Measurements from ENCODE around the gene HSPBP1. TPM values are rescaled to one million over a fixed set of nuclear protein-coding genes. Genes with fewer than 3 reads are reported as not detected.

Gene HSPBP1
- total RNA-seq, 1 donor from 2014 or later = 29.1 TPM

DNA sequence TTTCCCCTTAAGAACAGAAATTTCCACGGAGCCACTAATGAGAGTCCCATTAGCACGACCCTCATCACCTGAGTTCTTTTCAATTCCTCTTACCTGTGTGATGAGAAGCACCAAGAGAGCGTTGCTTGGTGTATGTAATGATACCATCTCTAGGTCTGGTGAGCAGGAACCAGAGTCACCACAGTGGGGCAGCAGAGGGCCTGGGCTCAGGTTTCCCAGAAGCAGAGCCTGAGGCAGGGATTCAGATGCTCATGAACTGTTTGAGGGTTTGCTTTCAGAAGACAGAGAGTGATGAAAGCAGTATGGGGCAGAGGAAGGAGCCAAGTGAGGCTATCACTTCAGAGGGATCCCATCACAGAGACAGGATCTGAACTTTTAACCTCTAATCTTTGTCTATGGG, 67.5 kb downstream of the HSPBP1 start:
- Mint-ChIP-seq H3K4me1 (peaks cover 22% of the 10 kb centered on the region), H3K27ac (no peak overlapping the region), H3K36me3 (peaks cover 4% of the 10 kb centered on the region), H3K9me3 (peaks cover 16% of the 10 kb centered on the region), H3K4me3 (no peak overlapping the region), H3K27me3 (ENCODE audit: low read depth) (peaks cover 18% of the 10 kb centered on the region)
- TF ChIP-seq, protein P1, sequence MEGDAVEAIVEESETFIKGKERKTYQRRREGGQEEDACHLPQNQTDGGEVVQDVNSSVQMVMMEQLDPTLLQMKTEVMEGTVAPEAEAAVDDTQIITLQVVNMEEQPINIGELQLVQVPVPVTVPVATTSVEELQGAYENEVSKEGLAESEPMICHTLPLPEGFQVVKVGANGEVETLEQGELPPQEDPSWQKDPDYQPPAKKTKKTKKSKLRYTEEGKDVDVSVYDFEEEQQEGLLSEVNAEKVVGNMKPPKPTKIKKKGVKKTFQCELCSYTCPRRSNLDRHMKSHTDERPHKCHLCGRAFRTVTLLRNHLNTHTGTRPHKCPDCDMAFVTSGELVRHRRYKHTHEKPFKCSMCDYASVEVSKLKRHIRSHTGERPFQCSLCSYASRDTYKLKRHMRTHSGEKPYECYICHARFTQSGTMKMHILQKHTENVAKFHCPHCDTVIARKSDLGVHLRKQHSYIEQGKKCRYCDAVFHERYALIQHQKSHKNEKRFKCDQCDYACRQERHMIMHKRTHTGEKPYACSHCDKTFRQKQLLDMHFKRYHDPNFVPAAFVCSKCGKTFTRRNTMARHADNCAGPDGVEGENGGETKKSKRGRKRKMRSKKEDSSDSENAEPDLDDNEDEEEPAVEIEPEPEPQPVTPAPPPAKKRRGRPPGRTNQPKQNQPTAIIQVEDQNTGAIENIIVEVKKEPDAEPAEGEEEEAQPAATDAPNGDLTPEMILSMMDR (IDR thresholded peaks at IDR 0.05; ENCODE audit: unreplicated experiment) = peak; percentile 23
- DNase-seq (ENCODE audit: low spot score in 2 of 2, unreplicated experiment in 2 of 2) = no peak

Small RNAs within 50 kb of the gene (microRNA-seq; reads per million reads assigned to microRNA genes)
- gene MIR6802 = 1.8 reads per million
- gene MIR6803 = 5.0 reads per million, percentile 18 among the genes with 10 or more reads in this experiment
- gene MIR6804 = 4.1 reads per million, percentile 12 among the genes with 10 or more reads in this experiment

Other genes with a start within 250 kb of the HSPBP1 start
- gene GP6, start 241.8 kb downstream of the HSPBP1 start, total RNA-seq = 0.78 to 1.4 TPM (median 1.4 TPM) in 3 replicates
- 81.0 to 88.6 TPM (median 85.7 TPM) in 3 replicates for gene RDH13, start 217.0 kb downstream of the HSPBP1 start, total RNA-seq
- gene EPS8L1, start 204.2 kb downstream of the HSPBP1 start, total RNA-seq = 375 to 425 TPM (median 396 TPM) in 3 replicates
- gene PPP1R12C, start 162.5 kb downstream of the HSPBP1 start, total RNA-seq = 100 to 111 TPM (median 109 TPM) in 3 replicates
- 47.5 to 57.5 TPM (median 48.9 TPM) in 3 replicates for gene TNNT1, start 130.9 kb downstream of the HSPBP1 start, total RNA-seq
- 6.3 to 9.1 TPM (median 8.9 TPM) in 3 replicates for gene TNNI3, start 122.4 kb downstream of the HSPBP1 start, total RNA-seq
- gene DNAAF3, start 113.5 kb downstream of the HSPBP1 start, total RNA-seq = 2.9 to 4.4 TPM (median 3.3 TPM) in 3 replicates
- gene SYT5, start 99.8 kb downstream of the HSPBP1 start, total RNA-seq = 0.32 to 0.67 TPM (median 0.47 TPM) in 3 replicates
- gene PTPRH, start 70.6 kb downstream of the HSPBP1 start, total RNA-seq = 10.4 to 10.7 TPM (median 10.5 TPM) in 3 replicates
- gene TMEM86B, start 51.3 kb downstream of the HSPBP1 start, total RNA-seq = 5.9 to 6.7 TPM (median 6.7 TPM) in 3 replicates
- 70.1 to 73.0 TPM (median 71.5 TPM) in 3 replicates for gene PPP6R1, start 21.1 kb downstream of the HSPBP1 start, total RNA-seq
- gene BRSK1, start 3.9 kb upstream of the HSPBP1 start, total RNA-seq = 38.5 to 46.0 TPM (median 43.4 TPM) in 3 replicates
- not detected in 3 replicates for gene TMEM150B, start 45.2 kb upstream of the HSPBP1 start, total RNA-seq
- 51.3 to 54.0 TPM (median 51.9 TPM) in 3 replicates for gene KMT5C, start 59.8 kb upstream of the HSPBP1 start, total RNA-seq
- 7.3 to 11.5 TPM (median 7.3 TPM) in 3 replicates for gene COX6B2, start 74.6 kb upstream of the HSPBP1 start, total RNA-seq
- gene GARIN5B, start 83.2 kb upstream of the HSPBP1 start, total RNA-seq = 0.13 to 0.34 TPM (median 0.27 TPM) in 3 replicates
- gene IL11, start 90.4 kb upstream of the HSPBP1 start, total RNA-seq = 10.0 to 12.9 TPM (median 11.6 TPM) in 3 replicates
- gene TMEM190, start 96.7 kb upstream of the HSPBP1 start, total RNA-seq = 2.2 to 2.4 TPM (median 2.4 TPM) in 3 replicates
- 2.3 to 2.9 TPM (median 2.3 TPM) in 3 replicates for gene TMEM238, start 104.2 kb upstream of the HSPBP1 start, total RNA-seq
- 1,773 to 1,819 TPM (median 1,790 TPM) in 3 replicates for gene RPL28, start 105.8 kb upstream of the HSPBP1 start, total RNA-seq
- 65.3 to 77.0 TPM (median 73.2 TPM) in 3 replicates for gene UBE2S, start 127.7 kb upstream of the HSPBP1 start, total RNA-seq
- 0.04 TPM in 1 of 3 replicates, not detected in the others for gene SHISA7, start 163.2 kb upstream of the HSPBP1 start, total RNA-seq
- 35.0 to 39.2 TPM (median 38.6 TPM) in 3 replicates for gene ISOC2, start 181.5 kb upstream of the HSPBP1 start, total RNA-seq
- gene C19orf85, start 184.6 kb upstream of the HSPBP1 start, total RNA-seq = not detected in 3 replicates
- gene ZNF628, start 196.5 kb upstream of the HSPBP1 start, total RNA-seq = 19.0 to 23.1 TPM (median 22.0 TPM) in 3 replicates
- 52.6 to 54.4 TPM (median 53.1 TPM) in 3 replicates for gene NAT14, start 205.1 kb upstream of the HSPBP1 start, total RNA-seq
- 7.0 to 8.5 TPM (median 7.8 TPM) in 3 replicates for gene SSC5D, start 208.3 kb upstream of the HSPBP1 start, total RNA-seq

All from mesothelial cell of epicardium (in vitro differentiated cells).